Kidney capillary endothelial cell (primary cell): ENCODE data around the gene KEL.
"Not testable (repeated sequence)": the region's sequence is repeated elsewhere in the genome, so short reads cannot be mapped to it uniquely, and the experiment has no call there.

Experiments
- DNase-seq: peaks from one replicate; pipeline ENCODE4 v3.0.0-alpha.2; 2018; ENCODE audit warnings: low spot score

KEL gene, protein sequence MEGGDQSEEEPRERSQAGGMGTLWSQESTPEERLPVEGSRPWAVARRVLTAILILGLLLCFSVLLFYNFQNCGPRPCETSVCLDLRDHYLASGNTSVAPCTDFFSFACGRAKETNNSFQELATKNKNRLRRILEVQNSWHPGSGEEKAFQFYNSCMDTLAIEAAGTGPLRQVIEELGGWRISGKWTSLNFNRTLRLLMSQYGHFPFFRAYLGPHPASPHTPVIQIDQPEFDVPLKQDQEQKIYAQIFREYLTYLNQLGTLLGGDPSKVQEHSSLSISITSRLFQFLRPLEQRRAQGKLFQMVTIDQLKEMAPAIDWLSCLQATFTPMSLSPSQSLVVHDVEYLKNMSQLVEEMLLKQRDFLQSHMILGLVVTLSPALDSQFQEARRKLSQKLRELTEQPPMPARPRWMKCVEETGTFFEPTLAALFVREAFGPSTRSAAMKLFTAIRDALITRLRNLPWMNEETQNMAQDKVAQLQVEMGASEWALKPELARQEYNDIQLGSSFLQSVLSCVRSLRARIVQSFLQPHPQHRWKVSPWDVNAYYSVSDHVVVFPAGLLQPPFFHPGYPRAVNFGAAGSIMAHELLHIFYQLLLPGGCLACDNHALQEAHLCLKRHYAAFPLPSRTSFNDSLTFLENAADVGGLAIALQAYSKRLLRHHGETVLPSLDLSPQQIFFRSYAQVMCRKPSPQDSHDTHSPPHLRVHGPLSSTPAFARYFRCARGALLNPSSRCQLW

DNA sequence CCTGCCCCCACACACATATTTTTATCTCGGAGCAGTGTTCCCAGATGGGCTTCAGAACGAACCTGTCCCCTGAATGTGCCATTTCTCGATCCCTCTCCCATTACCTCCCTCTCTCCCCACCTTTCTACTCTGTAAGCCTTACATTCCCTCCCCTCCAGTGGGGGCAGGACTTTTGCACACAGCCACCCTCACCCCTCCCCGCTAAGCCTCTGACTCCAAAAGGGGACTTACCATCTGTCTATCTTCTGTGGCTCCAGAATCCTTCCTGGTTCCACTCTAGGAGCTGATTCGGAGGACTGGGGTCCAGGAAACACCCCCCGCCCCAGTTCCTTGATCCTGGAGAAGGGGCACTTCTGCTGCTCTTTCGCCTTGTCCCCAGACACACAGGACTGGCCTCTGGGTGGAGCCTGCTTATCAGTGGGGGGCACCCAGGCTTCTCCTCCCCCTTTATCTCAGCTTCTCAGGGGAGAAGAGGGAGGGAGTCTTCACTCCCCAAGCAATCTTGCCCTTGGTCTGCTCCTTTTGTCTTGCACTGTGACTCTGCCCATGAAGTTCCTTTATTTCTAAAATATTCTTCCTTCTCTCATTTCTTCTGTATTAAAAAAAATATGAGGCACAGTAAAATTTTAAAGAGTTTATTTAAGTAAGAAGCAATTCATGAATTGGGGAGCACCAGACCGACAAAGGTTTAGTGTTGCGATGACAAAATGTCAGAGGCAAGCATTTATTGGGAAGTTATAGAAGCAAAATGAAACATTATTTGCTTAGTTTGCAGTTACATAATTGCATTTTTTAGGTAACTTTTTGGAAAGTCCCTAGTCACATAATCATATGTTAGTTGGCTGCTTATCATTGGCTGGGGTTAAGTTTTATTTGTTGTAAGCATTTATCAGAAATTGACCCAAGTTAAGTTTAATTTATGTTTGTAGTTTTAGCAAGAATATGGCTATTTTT, at the start of gene KEL:
Gene KEL (minus strand): TSS at position 391 of the 954 bp plus-strand sequence. CDS start 157 bp downstream, at position 234.
- no peak for DNase-seq

DNA sequence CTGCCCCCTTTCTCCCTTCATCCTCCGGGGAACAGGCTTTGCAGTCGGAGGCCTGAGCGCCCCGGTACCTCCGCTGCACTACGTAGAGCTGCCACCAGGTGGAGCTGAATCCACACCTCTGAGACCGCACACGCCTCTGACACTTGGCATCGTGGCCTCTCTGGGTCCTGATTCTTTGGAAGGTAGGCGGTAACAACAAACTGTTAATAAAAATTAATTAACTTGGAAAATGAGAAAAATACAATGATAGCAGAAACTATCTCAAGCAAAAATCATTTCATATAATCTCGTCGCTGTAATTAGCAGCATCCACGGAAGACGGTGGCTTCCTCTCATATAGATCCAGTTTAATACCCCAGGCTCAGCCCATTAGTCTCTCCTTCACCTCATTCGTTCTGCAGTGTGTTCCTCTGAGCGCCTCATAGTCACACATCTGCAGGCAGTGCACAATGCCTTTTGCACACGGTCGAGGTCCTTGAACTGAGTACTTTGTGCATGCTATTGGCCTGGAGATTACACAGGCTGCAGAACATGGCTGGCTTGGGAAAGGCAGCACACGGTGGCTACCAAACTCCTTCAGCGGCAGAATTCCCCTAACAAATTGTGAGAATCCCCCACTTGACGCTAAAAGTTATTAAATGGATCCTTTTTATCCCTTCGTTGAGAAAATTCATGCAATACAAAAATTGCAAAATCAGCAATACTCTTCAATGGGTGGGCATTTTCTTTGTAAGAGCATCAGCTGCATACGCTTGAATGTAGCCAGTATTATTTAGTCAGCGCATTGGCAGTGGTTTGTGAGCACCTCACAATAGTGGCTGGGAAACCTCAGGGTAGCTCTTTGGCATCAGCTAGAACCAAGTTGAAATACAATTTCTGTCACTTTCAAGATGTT, 46.1 kb upstream of the KEL start:
- DNase-seq, result peak; percentile 56

DNA sequence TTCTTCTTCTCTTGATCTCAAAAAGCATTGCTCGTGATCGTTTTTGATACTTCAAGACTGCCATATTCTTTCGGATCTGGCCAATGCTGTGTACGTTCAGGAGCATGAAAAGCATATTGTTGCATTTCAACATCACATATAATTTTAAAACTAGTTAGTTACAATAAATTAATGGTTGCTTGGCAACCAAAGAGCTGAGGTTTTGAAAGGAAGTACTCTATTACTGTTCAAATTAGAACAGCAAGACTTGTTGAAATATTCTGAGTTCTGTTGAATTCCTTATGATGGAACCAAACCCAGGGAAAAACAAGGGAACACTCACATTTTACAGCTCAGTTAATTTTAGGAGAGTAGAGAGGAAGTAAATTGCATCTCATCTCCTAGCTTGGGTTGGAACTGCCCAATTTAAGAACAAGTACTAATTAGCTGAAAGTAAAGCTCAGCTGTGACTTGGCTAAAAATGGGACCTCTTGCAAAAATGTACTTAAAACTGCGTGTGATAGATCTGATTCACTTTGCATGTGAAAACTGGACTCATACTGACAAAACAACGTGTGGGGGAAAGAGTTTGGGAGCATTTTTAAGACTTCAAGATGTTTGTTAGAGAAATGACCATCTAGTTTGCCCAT, 43.6 kb upstream of the KEL start:
- no peak for DNase-seq

DNA sequence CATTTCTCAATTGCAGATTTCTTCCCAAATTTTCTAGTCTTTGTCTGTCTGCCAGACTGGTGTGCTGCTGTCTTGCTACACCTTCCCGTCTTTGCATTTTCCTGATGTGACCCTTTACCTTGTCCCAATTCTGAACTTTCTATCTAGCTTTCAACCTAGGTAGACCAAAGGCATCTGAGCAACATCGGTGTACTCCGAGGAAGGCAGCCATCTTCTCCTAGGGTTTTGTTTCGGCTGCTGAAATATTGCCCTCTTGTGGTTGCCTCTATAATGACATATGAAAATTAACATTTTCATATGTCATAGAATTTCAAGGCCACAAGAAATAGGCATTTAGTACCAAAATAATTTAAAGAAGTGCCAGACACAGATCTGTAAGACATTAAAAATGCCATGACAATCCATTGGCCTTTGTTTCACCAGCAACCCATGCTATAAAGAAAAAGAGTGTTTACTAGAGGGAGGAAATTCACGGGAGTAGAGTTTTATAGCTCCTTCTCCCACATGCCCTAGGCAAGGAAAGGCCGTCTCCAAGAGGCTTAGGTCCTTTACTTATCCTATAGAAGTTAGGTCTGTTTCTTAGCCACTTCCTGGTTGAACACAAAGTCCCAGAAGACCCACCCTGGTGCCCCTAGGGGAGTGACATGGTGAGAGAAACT, 41.4 kb upstream of the KEL start:
- peak; percentile 52 for DNase-seq

DNA sequence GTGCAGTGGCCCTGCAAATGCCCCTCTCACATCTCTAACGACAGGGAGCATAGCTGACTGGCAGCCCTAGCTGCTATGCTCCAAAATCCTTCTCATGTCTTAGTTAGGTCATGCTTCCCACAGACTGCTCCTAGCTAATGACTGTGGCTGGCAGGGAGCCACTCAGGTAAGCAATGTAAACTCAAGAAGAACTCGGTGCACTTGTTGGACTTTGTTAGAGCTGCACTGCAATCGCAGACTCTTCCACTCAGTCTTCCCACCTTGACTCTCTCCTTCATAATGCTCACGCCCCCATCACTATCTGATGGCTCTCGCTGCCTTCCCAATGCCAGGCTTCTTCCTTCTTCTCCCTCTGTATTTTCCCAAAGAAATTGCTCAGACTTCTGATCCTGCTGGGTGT, 40.7 kb upstream of the KEL start:
- DNase-seq, result no peak

DNA sequence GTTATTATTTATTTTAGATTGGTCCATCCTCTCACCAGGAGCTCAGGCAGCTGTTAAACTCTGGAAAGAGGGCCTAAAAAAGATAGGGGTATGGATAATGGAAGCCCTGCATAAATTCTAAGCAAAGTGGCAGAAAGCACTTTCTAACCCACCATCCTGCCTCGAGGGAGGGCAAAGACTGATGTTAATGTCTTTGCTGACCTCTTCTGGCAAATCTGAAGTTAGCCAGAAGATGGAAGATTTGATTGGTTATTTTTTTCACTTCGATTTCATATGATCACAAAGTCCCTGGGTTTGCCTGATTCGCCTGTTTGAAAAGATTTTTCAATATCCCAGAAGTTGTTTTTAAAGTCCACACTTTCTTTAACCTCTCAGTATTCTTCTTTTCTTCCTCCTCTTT, 39.9 kb upstream of the KEL start:
- peak; percentile 31 for DNase-seq

DNA sequence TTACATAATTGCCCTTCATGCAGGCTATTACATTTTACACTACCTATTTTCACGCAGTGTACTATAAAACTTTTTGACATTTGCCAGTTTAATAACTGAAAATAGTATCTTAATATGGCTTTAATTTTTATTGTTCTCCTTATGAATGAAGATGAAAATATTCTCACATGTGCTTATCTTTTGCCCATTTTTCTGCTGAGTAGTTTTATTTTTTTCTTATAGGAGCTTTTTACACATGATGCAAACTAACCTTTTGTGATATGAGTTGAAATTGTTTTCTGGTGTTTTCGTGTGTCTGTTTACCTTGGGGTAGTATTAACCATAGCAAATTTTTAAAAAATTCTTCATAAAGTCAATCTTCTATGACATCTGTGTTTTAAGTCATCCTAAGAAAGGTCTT, 38.5 kb upstream of the KEL start:
- no peak for DNase-seq

DNA sequence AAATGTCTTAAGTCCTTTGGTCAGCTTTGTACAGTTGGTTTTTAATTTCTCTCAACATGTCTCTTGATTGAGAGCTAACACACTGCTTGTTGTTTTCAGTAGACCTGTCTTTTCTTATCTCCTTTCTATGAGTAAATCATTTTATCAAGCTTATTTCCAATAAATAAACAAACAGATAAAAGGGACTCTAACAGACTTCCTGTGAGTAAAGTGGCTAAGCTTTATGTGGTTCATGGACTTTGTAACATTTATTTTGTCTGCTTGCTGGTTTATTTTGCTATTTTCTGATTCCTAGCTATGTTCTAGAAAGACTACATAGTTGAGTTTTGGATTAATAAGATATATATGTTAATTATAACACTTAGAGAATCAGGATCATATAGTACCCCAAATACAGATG, 37.6 kb upstream of the KEL start:
- no peak for DNase-seq

DNA sequence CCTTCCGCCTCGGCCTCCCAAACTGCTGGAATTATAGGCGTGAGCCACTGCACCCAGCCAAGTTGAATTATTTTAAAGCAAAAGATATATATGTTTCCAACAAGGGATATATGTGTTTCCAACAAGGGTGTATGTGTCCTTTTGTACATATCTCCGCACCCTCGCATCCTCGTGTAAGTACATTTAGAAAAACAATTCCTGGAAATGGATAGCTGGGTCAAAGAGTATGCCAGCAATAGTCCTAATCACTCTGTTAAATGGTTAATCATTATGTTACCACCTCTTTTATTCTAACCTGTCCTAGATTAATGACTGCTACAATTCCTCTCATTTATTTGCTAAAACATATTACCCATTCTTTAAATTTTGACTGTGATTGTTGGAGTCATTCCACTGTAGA, 36.8 kb upstream of the KEL start:
- DNase-seq, result no peak

DNA sequence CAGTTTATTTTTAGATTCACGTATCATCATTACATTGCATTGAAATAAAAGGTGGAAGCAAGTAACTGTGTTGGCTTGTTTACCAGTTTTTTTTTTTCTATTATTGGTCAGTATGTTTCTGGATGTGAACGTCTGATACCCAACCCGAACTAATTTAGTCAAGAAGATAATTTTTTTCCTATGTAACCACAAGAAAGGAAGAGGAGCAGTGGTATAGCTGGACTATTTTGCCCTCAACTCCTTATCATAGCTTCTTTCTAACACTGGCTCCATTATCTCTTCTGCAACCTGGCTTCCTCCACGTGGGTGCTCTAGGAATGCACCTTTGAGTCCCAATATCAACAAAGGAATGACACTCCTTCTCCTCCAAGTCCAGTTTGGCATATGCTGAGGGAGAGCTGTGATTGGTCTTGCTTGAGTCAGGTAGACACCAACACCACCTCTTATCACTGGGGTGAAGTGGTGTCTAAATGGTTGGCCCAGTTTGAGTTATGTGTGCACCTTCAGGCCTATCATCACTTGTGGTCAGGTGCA, 35.4 kb upstream of the KEL start:
- DNase-seq, result no peak

DNA sequence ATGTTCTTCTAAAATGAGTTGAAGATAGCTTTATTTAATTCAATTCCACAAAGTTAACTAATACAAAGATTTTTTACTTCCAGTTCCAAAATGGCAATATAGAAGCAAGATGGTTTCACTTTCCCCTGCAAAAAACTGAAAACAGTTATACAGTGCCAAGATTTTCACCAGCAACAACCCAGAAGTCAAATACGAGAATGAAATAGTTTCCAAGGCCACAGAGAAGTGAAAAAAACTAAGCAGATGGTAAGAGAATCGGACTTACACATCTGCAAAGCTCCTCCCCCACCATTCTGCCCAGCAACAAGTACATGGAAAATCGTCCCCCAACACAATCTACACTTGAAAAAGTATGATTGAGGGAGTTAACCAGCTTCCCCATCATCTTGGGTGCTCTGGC, 30.3 kb upstream of the KEL start:
- no peak for DNase-seq

DNA sequence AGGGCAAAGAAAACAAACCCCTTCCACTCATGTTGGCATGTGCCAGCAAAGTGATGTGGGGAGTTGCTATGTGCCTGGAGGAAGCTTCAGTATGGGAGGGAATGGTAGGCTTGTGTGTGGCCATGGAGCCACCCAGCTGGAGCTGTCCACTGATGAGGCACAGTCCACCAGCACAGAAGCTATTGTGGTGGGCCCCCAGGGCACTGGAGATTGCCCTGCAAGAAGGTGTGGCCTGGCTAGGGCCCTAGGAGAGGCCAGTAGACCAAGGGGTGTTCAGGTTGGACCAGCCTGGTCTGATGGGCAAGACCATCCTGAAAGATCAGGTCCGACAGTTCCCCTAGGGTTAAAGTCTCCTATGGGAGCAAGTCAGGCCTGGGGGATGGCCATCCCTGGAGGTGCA, 22.1 kb upstream of the KEL start:
- DNase-seq, result no peak

DNA sequence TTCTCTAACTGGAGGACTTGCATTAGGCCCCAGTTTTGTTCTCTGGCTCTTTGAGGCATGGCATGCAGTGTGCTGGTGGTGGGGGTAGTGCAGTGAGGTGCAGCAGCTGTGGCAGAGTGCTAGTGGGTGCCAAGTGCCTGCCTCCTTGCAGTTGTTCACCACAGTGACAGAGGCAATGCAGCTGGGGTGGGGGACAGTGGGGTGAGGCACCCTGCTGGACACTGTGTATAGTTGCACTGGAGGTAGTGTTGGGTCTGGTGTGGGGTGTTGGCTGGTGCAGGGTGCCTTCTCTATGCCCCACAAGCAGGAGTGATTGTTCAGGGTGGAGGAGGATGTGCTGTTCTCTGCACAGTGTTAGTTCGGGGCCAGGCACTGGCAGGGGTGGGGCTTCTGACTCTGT, 21.7 kb upstream of the KEL start:
- no peak for DNase-seq

DNA sequence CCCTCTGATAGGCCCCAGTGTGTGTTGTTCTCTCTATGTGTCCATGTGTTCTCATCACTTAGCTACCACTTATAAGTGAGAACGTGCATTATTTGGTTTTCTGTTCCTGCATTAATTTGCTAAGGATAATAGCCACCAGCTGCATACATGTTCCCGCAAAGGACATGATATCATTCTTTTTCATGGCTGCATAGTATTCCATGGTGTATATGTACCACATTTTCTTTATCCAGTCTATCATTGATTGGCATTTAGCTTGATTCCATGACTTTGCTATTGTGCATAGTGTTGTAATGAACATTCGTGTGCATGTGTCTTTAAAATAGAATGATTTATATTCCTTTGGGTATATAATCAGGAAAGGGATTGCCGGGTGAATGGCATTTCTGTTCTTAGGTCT, 16.2 kb upstream of the KEL start:
- DNase-seq, result not testable (repeated sequence)

DNA sequence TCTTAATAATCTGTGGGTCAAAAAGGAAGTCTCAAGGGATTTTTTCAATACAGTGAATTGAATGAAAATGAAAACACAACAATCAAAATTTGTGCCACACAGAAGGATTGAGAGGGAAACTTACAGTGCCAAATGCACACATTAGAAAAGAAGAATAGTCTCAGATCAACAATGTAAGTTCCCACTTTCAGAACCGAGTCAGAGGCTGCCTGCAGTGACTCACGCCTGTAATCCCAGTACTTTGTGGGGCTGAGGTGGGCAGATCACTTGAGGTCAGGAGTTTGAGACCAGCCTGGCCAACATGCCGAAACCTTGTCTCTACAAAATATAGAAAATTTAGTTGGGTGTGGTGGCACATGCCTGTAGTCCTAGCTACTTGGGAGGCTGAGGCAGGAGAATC, 12.5 kb upstream of the KEL start:
- DNase-seq, result no peak

DNA sequence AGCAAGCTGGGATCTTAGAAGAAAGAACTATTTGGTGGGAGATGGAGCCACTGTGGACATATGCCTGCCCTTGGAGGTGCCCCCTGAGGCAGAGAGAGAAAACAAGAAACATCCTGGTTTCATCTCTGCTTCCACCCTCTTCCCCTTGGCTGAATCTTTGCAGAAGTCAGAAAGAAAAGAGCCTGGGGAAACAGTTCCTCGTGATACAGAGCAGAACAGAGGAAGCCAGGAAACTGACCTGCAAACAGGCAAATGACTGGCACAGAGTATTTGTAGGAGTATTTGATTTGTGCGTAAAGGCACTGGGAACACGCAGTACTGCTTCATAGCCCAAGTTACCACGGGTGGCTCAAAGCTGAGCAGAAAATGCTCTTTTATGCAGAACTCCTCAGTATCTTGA, 7.0 kb upstream of the KEL start:
- no peak for DNase-seq

DNA sequence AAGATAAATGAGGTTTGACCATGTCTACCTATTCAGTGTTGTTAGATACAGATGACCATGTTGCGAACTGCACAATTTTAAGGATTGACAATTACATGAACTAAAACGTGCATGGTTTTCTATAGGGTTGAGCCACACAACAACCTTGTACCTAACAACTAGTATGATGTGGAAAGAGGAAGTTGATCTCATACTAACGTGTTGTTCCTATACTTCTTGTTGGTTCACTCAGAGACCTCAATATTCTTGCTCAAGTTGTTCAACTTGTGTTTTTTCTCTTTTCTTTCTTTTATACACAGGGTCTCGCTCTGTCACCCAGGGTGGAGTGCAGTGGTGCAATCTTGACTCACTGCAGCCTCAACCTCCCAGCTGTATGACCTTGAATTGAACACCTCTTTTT, 6.1 kb upstream of the KEL start:
- no peak for DNase-seq

DNA sequence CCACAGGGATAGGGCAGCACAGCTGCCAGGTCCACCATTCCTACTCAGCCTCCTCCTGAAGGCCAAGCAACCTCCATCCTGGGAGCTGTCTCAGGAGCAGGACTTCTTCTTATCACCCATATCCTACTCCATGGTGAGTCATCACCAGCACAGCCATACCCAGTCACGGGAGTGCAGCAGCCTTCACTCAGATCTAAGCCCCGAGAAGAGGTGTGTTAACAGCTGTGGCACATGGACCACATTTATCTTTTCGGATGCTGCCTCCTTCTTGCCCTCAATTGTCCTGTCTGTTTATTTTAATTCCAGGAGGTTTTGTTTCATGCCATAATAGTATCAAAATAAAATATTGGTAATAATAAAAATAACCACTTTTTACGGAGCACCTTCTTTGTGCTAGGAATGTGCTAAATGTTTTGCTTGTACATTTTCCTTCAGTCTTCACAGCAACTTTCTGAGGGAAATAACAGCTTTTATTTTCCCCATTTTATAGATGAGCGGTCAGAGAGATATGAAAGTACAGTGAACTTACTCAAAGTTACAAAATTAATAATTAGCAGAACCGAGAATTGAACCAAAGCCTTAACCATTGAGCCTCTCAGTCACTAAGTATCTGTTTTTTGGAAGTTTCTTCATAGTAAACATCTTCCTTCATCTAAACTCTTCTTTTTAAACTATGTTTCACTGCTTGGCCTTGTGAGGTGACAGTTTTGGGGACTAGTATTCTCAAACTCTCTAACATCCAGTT, 2.5 kb upstream of the KEL start:
- no peak for DNase-seq

DNA sequence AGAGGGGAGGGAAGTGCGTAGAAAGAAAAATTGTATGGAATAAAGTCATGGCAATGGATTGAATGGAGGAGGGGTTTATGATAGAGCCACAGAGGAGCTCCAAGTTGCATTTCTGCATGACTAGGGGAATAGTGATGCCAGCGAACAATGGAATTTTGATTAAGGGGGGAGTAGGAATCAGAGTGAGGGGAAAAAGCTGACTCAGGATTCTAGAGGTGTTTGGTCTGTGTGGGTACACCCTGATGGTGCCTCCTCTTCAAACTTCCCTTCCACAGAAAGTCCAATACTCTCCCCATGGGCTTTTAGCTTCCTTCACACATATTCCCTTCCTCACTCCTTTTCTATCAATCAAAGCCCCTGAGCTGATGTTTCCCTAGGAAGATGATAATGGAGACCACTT, 1.8 kb upstream of the KEL start:
- DNase-seq, result no peak
